Measurements from ENCODE around the gene CREB5.

The CREB5 gene

GRCh38 chr7:28705350-28705749 lies 293.0 kb downstream of the CREB5 start:
- no peak for DNase-seq (ENCODE audit: low read depth in 2 of 3, low spot score in 2 of 3)

- no peak for DNase-seq (ENCODE audit: low read depth in 2 of 3, low spot score in 2 of 3)
Observed at GRCh38 chr7:28706584-28706983, 294.3 kb downstream of the CREB5 start.

- DNase-seq (ENCODE audit: low read depth in 2 of 3, low spot score in 2 of 3): no peak
Observed at GRCh38 chr7:28707291-28707690, 295.0 kb downstream of the CREB5 start.

GRCh38 chr7:28708033-28708951 lies 296.0 kb downstream of the CREB5 start:
- DNase-seq (ENCODE audit: low read depth in 2 of 3, low spot score in 2 of 3): no peak

GRCh38 chr7:28709748-28710147 lies 297.4 kb downstream of the CREB5 start:
- DNase-seq (ENCODE audit: low read depth in 2 of 3, low spot score in 2 of 3): no peak

GRCh38 chr7:28711114-28711513 lies 298.8 kb downstream of the CREB5 start:
- DNase-seq (ENCODE audit: low read depth in 2 of 3, low spot score in 2 of 3): no peak

- DNase-seq (ENCODE audit: low read depth in 2 of 3, low spot score in 2 of 3): no peak
Observed at GRCh38 chr7:28714459-28715120, 302.3 kb downstream of the CREB5 start.

DNA sequence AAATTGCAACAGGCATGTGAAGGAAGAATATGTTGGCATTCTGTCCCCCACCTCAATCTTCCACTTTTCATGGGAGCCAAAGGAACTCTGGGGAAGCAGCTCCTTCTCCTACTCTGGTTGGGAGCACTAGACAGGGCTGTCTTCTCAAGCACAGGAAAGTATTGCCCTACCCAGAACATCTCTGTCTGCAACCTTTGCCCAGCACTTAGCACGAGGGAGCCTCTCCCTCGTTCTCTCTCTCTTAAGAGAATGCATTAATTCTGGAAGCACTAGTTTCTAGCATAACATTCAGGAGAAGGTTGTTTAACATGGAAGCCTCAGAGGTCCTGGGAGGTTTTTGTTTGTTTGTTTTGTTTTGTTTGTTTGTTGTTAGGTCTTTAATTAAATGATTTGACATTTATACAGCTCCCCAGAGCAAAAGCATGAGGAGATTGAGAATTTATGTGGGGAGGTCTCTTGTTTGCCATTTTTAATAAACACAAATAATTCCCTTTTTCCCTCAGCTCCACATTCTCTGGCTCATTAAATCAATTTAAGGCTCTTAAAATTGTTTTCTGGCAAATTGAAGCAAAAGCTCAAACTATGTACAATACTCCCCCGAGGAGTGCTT lies 305.2 kb downstream of the CREB5 start:
- DNase-seq (ENCODE audit: low read depth in 2 of 3, low spot score in 2 of 3): no peak

GRCh38 chr7:28718055-28718481 lies 305.8 kb downstream of the CREB5 start:
- no peak for DNase-seq (ENCODE audit: low read depth in 2 of 3, low spot score in 2 of 3)

DNA sequence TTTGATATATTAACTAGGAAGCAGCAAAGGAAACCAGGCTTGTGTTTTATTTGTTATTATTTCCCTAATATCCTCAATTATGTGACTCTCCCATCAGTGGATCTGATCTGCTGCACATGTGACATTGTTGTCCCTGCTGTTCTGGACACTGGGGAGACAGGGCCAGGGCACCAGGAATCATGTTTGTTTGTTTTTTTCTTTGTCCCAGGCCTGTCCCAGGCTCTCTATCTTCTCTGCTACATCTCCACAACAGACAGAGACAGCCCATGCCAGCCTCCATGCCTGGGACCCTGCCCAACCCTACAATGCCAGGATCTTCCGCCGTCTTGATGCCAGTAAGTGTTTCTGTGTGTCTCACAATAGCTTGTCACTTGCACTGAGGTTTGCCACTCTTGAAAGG lies 306.2 kb downstream of the CREB5 start:
- DNase-seq (ENCODE audit: low read depth in 2 of 3, low spot score in 2 of 3): no peak

GRCh38 chr7:28722684-28723083 lies 310.4 kb downstream of the CREB5 start:
- no peak for DNase-seq (ENCODE audit: low read depth in 2 of 3, low spot score in 2 of 3)

- DNase-seq (ENCODE audit: low read depth in 2 of 3, low spot score in 2 of 3): no peak
Observed at GRCh38 chr7:28723336-28723735, 311.0 kb downstream of the CREB5 start.

DNA sequence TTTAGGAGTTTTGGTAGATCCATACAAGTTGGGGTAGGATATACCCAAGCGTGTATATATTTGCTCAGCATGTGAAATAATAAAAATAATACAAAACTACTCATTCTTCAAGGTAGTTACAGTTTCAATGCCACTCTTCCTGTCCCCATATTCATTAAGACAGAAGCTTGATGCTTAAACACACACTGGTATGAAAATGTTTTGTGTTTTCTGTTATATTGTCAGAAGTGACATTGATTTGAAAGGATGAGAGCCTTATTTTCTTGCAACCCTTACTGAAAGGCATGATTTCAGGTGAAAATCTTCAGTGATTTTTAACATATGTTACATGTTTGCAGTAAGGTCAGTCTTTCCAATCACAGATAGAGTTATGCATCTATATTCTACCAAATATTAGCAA lies 312.2 kb downstream of the CREB5 start:
- DNase-seq (ENCODE audit: low read depth in 2 of 3, low spot score in 2 of 3): no peak

GRCh38 chr7:28725045-28725642 lies 312.8 kb downstream of the CREB5 start:
- no peak for DNase-seq (ENCODE audit: low read depth in 2 of 3, low spot score in 2 of 3)

DNA sequence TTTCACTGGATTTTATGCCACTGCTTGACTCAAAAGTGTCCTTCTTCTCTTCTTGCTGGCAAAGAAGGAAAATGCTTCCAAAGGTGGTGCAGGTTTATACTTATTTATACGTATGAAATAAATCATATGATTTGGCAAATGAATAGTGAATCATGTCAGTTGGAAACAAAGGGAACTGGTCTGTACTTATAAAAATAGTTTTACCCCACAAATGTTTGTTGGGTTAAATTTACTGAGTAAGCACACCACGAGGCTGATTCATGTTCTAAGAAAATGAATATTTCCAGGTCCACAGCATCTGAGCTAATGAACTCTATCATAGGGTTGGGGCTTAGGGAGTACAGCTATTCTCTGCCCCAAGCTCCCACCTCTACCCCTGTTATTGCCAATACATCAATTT lies 313.6 kb downstream of the CREB5 start:
- no peak for DNase-seq (ENCODE audit: low read depth in 2 of 3, low spot score in 2 of 3)

DNA sequence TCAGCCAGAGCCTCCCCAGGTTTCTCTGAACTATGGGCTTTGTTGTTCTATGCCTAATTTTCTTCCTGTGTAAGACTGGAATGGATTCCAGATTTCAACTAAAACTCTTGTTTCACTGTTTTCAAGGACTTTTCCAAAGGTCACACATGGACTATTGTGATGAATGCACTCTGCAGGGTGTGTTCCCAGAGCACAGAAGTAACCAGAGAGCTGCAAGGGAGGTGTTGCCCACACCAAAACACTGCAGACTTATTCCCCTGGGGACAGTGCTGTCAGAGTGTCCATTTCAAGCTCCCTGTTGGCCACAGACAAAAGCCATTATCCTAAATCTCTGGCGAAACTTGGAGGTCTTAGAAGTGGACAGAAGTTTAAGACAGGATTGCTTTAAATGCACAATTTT lies 314.2 kb downstream of the CREB5 start:
- no peak for DNase-seq (ENCODE audit: low read depth in 2 of 3, low spot score in 2 of 3)

GRCh38 chr7:28729281-28729680 lies 317.0 kb downstream of the CREB5 start:
- no peak for DNase-seq (ENCODE audit: low read depth in 2 of 3, low spot score in 2 of 3)

DNA sequence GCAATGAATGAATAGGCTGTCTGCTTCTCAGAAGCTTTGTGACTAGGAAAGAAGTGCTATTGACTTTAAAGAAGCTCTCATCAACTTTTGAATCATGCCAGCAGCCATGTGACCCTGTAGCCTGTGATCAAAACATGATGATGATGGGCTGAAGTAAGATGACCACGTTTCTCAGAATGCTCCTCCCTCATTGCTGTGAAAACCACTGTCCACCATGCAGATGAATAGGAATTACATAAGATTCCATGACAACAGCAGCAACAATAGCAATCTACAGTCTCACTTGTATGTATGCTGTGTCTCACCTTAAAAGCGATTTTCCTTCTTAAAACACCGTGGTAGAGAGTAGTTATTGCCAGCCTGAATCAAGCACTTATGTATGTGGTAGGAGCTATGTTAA lies 317.4 kb downstream of the CREB5 start:
- DNase-seq (ENCODE audit: low read depth in 2 of 3, low spot score in 2 of 3): no peak

GRCh38 chr7:28731092-28731658 lies 318.9 kb downstream of the CREB5 start:
- no peak for DNase-seq (ENCODE audit: low read depth in 2 of 3, low spot score in 2 of 3)

DNA sequence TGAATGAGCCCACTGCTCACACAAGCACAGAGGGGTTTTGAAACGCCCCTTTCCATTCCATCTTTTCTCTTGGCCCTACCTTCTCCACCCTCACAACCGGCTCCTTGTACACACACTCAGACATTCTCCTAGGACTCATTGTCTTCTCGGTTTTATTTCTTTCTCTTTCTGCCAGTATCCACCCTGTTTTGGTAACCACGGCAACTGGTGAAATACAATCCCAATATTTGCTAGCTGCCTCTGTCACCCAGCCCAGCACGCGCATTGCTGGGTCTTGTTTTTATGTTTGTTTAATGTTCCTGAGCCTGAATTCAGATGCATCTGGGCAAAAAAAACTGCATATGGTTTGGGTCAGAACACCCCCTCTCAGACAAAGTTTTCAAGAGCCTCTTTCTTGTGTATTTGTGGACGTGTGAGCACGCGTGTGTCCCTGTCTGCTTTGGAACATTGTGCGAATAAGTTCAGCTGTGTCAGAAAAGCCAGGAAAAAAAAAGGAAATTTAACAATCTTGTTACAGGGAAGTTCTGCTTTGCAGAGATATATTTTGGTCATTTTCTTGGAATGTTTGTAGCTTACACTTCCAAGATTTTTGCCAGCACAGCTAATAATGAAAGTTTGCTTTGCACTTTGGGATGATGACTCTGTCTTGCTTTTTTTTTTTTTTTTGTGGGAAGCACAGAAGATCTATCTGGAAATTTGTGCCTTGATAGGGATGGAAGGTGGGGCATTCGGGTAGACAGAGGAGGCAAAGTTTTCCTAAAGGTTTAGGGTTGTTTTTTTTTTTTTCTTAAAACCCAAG lies 320.0 kb downstream of the CREB5 start:
- no peak for DNase-seq (ENCODE audit: low read depth in 2 of 3, low spot score in 2 of 3)

- DNase-seq (ENCODE audit: low read depth in 2 of 3, low spot score in 2 of 3): no peak
Observed at GRCh38 chr7:28733035-28733434, 320.7 kb downstream of the CREB5 start.
